ENCODE data around the gene EPB41L4A.

DNA sequence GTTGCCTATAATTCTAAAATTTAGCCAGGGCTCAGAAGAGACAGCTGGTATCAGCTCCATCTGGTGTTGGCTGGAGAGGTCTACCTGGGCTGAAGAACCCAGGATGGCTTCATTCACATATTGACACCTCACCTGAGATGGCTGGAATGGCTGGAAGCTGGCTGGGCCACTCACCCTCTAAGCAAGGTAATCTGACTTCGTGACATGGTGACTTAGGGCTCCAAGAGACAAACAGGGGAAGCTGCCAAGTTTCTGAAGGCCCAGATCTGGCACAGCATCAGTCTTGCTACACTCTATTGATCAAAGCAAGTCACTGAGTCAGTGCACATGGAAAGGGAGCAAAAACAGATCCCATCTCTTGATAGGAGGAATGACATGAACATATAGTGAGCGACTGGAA is 102.3 kb downstream of the EPB41L4A start:
- TF ChIP-seq, protein P1, sequence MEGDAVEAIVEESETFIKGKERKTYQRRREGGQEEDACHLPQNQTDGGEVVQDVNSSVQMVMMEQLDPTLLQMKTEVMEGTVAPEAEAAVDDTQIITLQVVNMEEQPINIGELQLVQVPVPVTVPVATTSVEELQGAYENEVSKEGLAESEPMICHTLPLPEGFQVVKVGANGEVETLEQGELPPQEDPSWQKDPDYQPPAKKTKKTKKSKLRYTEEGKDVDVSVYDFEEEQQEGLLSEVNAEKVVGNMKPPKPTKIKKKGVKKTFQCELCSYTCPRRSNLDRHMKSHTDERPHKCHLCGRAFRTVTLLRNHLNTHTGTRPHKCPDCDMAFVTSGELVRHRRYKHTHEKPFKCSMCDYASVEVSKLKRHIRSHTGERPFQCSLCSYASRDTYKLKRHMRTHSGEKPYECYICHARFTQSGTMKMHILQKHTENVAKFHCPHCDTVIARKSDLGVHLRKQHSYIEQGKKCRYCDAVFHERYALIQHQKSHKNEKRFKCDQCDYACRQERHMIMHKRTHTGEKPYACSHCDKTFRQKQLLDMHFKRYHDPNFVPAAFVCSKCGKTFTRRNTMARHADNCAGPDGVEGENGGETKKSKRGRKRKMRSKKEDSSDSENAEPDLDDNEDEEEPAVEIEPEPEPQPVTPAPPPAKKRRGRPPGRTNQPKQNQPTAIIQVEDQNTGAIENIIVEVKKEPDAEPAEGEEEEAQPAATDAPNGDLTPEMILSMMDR (IDR thresholded peaks at IDR 0.05), result no peak
- no peak for TF ChIP-seq POLR2AphosphoS5 (IDR thresholded peaks at IDR 0.05)
- TF ChIP-seq EP300 (IDR thresholded peaks at IDR 0.05), result no peak
